Erythroblast (primary cell): ENCODE measurements around the gene CANT1.
"Not testable (repeated sequence)": the region's sequence is repeated elsewhere in the genome, so short reads cannot be mapped to it uniquely, and the experiment has no call there.

ENCODE experiments used
- DNase-seq, 2 experiments: peaks; one replicate each; lab custom pipeline; 2025; lab: John Stamatoyannopoulos, UW
- GATA1 ChIP-seq: IDR thresholded peaks from 2 replicates; pipeline ENCODE4 v1.6.1; 2011; ENCODE audit warnings: low read depth, mild to moderate bottlenecking, control low read depth, low read length, moderate library complexity
- POLR2A ChIP-seq: IDR thresholded peaks from 2 replicates; pipeline ENCODE4 v1.6.1; 2011; ENCODE audit warnings: mild to moderate bottlenecking, low read length

Gene CANT1

GRCh38 chr17:78953356-78954350 lies 55.9 kb downstream of the CANT1 start:
- TF ChIP-seq GATA1 (no peak), POLR2A (no peak)

DNA sequence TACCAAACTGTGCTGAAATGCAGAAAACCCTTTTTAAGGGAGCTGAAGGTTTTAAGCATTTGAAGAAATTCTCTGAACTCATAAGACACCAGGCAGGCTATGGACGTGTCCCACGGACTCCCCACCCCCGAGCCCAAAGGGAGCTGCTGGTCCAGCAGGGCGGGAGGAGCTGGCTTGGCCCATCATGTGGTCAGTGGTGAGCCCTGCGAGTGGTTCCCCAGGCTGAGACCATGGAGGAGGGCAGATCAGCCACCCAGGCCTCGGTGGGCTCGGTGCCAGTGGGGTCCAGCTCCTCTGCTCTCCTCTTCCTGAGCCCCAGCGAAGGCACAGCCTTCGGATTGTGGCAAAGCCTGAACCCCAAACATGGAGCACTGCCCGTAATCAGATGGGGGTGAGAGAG lies 56.9 kb downstream of the CANT1 start:
- no peak for DNase-seq
- TF ChIP-seq POLR2A (no peak), GATA1 (no peak)

More at GRCh38 chr17:78953356-78954350, 55.9 kb downstream of the CANT1 start:
- no peak for DNase-seq

GRCh38 chr17:78951967-78952551 lies 57.5 kb downstream of the CANT1 start:
- DNase-seq = no peak
- TF ChIP-seq GATA1 (no peak), POLR2A (no peak)

GRCh38 chr17:78950870-78951269 lies 58.7 kb downstream of the CANT1 start:
- no peak for DNase-seq
- TF ChIP-seq GATA1 (no peak), POLR2A (no peak)

GRCh38 chr17:78947235-78948149 lies 62.1 kb downstream of the CANT1 start:
- DNase-seq = no peak
- TF ChIP-seq GATA1 = no peak
- no peak for TF ChIP-seq POLR2A

DNA sequence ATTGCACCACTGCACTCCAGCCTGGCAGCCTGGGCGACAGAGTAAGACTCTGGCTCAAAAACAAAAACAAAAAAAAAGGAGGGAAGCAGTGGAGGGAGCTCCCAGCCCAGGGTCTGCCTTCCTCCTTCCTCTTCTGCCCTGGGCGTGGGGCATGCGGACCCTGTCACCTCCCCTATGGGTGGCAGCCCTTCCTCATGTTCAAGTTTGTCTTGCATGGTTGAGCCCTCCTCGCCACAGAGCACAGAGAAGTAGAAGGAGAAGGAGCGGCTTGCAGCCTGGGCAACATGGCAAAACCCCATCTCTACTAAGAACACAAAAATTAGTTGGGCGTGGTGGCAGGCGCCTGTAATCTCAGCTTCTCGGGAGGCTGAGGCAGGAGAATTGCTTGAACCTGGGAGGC lies 62.9 kb downstream of the CANT1 start:
- TF ChIP-seq POLR2A (no peak), GATA1 (no peak)
- DNase-seq = no peak

GRCh38 chr17:78946131-78946530 lies 63.4 kb downstream of the CANT1 start:
- DNase-seq = no peak
- TF ChIP-seq GATA1 = no peak
- no peak for TF ChIP-seq POLR2A

GRCh38 chr17:78945455-78945854 lies 64.1 kb downstream of the CANT1 start:
- DNase-seq = not testable (repeated sequence)

GRCh38 chr17:78944956-78945355 lies 64.6 kb downstream of the CANT1 start:
- no peak for DNase-seq
- no peak for TF ChIP-seq POLR2A
- TF ChIP-seq GATA1 = no peak

DNA sequence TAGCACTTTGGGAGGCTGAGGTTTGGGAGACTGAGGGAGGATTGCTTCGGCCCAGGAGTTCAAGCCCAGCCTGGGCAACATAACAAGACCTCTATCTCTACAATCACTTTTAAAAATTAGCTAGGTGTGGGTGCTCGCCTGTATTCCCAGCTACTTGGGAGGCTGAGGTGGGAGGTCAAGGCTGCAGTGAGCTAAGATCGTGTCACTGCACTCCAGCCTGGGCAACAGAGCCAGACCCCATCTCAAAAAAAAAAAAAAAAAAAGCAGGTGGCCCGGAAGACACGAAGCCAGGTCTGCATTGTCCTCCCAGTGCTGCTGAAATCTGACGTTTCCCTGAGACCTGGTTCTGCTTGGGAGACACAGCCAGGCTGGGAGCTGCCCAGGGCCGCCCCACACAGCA lies 65.5 kb downstream of the CANT1 start:
- TF ChIP-seq GATA1 = no peak
- TF ChIP-seq POLR2A = no peak

More for the DNA sequence above, 65.5 kb downstream of the CANT1 start:
- no peak for DNase-seq
